ENCODE measurements around the gene CSNK1G2.

The CSNK1G2 gene

GRCh38 chr19:2027361-2027760 lies 86.4 kb downstream of the CSNK1G2 start:
- DNase-seq: no peak

Data from right hindlimb (tissue), 1 donor.